OCI-LY3 (cell line): ENCODE measurements around the gene DNASE1L3.

Experiments
- EZH2phosphoT487 ChIP-seq: fragments of 200-600 bp; shearing (Covaris generic); IDR thresholded peaks from 2 replicates; pipeline ENCODE4 v1.6.1; 2018; ENCODE audit warnings: antibody characterized with exemption, mixed run types, low read depth
- TF ChIP-seq, protein P1 (sequence below): fragments of 200-600, 300-600 bp; sonication (generic); IDR thresholded peaks from 2 replicates; pipeline ENCODE4 v1.5.1; 2014; ENCODE audit warnings: antibody characterized with exemption, low read length, low read depth

DNA sequence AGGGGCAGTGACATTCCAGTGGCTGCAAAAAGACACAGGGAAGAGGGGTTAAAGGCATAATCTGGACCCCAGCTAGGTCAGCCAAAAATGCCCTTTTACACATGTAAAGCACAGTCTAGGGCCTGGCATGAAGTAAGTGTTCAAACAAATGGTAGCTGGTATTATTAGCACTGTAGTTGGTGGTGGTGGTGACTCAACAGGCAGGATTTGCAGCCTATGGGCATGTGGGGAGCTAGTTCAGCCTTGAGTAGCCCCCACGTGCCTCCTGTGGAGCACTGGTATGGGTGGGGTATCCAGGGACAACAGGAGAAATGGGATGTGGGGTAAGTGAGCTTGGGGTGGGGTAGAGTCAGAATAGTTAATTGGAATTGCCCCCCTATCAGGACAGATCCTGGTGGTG is 27.6 kb downstream of the DNASE1L3 start:
- TF ChIP-seq, protein P1, sequence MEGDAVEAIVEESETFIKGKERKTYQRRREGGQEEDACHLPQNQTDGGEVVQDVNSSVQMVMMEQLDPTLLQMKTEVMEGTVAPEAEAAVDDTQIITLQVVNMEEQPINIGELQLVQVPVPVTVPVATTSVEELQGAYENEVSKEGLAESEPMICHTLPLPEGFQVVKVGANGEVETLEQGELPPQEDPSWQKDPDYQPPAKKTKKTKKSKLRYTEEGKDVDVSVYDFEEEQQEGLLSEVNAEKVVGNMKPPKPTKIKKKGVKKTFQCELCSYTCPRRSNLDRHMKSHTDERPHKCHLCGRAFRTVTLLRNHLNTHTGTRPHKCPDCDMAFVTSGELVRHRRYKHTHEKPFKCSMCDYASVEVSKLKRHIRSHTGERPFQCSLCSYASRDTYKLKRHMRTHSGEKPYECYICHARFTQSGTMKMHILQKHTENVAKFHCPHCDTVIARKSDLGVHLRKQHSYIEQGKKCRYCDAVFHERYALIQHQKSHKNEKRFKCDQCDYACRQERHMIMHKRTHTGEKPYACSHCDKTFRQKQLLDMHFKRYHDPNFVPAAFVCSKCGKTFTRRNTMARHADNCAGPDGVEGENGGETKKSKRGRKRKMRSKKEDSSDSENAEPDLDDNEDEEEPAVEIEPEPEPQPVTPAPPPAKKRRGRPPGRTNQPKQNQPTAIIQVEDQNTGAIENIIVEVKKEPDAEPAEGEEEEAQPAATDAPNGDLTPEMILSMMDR, result no peak
- no peak for TF ChIP-seq EZH2phosphoT487
